Mucosa of gallbladder (tissue), 1 donor: Measurements from ENCODE around the gene LURAP1L. TPM values are rescaled to one million over a fixed set of nuclear protein-coding genes. Genes with fewer than 3 reads are reported as not detected.
"Not testable (repeated sequence)": the region's sequence is repeated elsewhere in the genome, so short reads cannot be mapped to it uniquely, and the experiment has no call there.

Source experiments
- DNase-seq: peaks from one replicate; pipeline ENCODE4 v3.0.0-alpha.2; 2020; ENCODE audit warnings: low spot score
- total RNA-seq: library from RNA; stranded (reverse); gene quantifications from one replicate; pipeline ENCODE4 v1.2.1, GENCODE V29; 2021
- donor health status: DM: no; HTN: no; CAD: no.

The LURAP1L gene
- total RNA-seq, 1 donor from 2014 or later, result 25.2 TPM

GRCh38 chr9:12860998-12861397 is 86.2 kb downstream of the LURAP1L start:
- no peak for DNase-seq

- no peak for DNase-seq
Observed at GRCh38 chr9:12862611-12863410, 88.0 kb downstream of the LURAP1L start.

- DNase-seq, result no peak
Observed at GRCh38 chr9:12863618-12864017, 88.8 kb downstream of the LURAP1L start.

- DNase-seq, result not testable (repeated sequence)
Observed at GRCh38 chr9:12865380-12865779, 90.6 kb downstream of the LURAP1L start.

Other genes starting within 250 kb of the LURAP1L start
- gene TYRP1, start 81.6 kb upstream of the LURAP1L start, total RNA-seq, result 3.5 TPM